Astrocyte (in vitro differentiated cells and primary cell): ENCODE results near the gene ADAMTS17. TPM values are rescaled to one million over a fixed set of nuclear protein-coding genes. Genes with fewer than 3 reads are reported as not detected.

Experiments used
- DNase-seq: peaks from one replicate; pipeline ENCODE4 v3.0.0-alpha.2; 2010; ENCODE audit warnings: low read depth
- FAIRE-seq: peaks from 2 replicates; lab custom pipeline; 2011; peaks lifted over from hg19 to GRCh38; lab: Jason Lieb, UNC
- H2AFZ ChIP-seq: 2 replicates; pipeline ENCODE4 v1.6.0; 2012; ENCODE audit warnings: low read depth, low read length, inconsistent platforms
- H3K27ac ChIP-seq: 2 replicates; pipeline ENCODE4 v1.5.1; 2011; ENCODE audit warnings: low read depth, low read length, inconsistent platforms
- H3K27me3 ChIP-seq: 2 replicates; pipeline ENCODE4 v1.6.0; 2011; ENCODE audit warnings: low read length, inconsistent platforms; ENCODE audit not compliant: insufficient read depth
- H3K36me3 ChIP-seq: 2 replicates; pipeline ENCODE4 v1.5.1; 2011; ENCODE audit warnings: low read length, inconsistent platforms; ENCODE audit not compliant: insufficient read depth
- H3K4me1 ChIP-seq: 2 replicates; pipeline ENCODE4 v1.5.1; 2011; ENCODE audit warnings: low read length, inconsistent platforms; ENCODE audit not compliant: insufficient read depth
- H3K4me2 ChIP-seq: 2 replicates; pipeline ENCODE4 v1.6.0; 2012; ENCODE audit warnings: low read length, inconsistent platforms
- H3K4me3 ChIP-seq: 2 replicates; pipeline ENCODE4 v1.5.1; 2011; ENCODE audit warnings: low read depth, mild to moderate bottlenecking, low read length, inconsistent platforms; ENCODE audit not compliant: insufficient read depth
- H3K79me2 ChIP-seq: 2 replicates; pipeline ENCODE4 v1.6.0; 2012; ENCODE audit warnings: mild to moderate bottlenecking, low read length, inconsistent platforms; ENCODE audit not compliant: insufficient read depth
- H3K9ac ChIP-seq: 2 replicates; pipeline ENCODE4 v1.6.0; 2012; ENCODE audit warnings: mild to moderate bottlenecking, low read length, inconsistent platforms
- H3K9me3 ChIP-seq: 2 replicates; pipeline ENCODE4 v1.5.1; 2012; ENCODE audit warnings: low read depth, mild to moderate bottlenecking, low read length, inconsistent platforms; ENCODE audit not compliant: insufficient read depth
- H4K20me1 ChIP-seq: 2 replicates; pipeline ENCODE4 v1.6.0; 2012; ENCODE audit warnings: low read length, inconsistent platforms; ENCODE audit not compliant: insufficient read depth
- H3K27ac Mint-ChIP-seq: one replicate; pipeline ENCODE4 v1.8.0; 2021; ENCODE audit warnings: mild to moderate bottlenecking, mixed read lengths; ENCODE audit not compliant: unreplicated experiment
- H3K27me3 Mint-ChIP-seq: one replicate; pipeline ENCODE4 v1.8.0; 2021; ENCODE audit warnings: low read depth, mixed read lengths; ENCODE audit not compliant: unreplicated experiment
- H3K36me3 Mint-ChIP-seq: one replicate; pipeline ENCODE4 v1.8.0; 2021; ENCODE audit warnings: low read depth, mixed read lengths; ENCODE audit not compliant: unreplicated experiment
- H3K4me1 Mint-ChIP-seq: one replicate; pipeline ENCODE4 v1.8.0; 2021; ENCODE audit warnings: low read depth, mixed read lengths; ENCODE audit not compliant: unreplicated experiment
- H3K4me3 Mint-ChIP-seq: one replicate; pipeline ENCODE4 v1.8.0; 2021; ENCODE audit warnings: mild to moderate bottlenecking, moderate library complexity, mixed read lengths; ENCODE audit not compliant: unreplicated experiment
- H3K9me3 Mint-ChIP-seq: one replicate; pipeline ENCODE4 v1.8.0; 2021; ENCODE audit warnings: mild to moderate bottlenecking, mixed read lengths; ENCODE audit not compliant: unreplicated experiment
- EZH2 ChIP-seq: IDR thresholded peaks from 2 replicates; pipeline ENCODE4 v1.6.1; 2012; ENCODE audit warnings: mild to moderate bottlenecking, low read length, inconsistent platforms; ENCODE audit not compliant: insufficient read depth
- total RNA-seq: library from RNA; stranded (reverse); gene quantifications from 2 replicates; pipeline ENCODE4 v1.2.1, GENCODE V29; 2021
- TF ChIP-seq, protein P1 (sequence below): IDR thresholded peaks from 2 replicates; pipeline ENCODE4 v1.5.1; 2011; ENCODE audit warnings: low read depth, mild to moderate bottlenecking, inconsistent platforms, low read length, moderate library complexity; ENCODE audit not compliant: insufficient read depth

Gene ADAMTS17
- total RNA-seq, 1 donor from 2014 or later: 0.27 TPM

DNA sequence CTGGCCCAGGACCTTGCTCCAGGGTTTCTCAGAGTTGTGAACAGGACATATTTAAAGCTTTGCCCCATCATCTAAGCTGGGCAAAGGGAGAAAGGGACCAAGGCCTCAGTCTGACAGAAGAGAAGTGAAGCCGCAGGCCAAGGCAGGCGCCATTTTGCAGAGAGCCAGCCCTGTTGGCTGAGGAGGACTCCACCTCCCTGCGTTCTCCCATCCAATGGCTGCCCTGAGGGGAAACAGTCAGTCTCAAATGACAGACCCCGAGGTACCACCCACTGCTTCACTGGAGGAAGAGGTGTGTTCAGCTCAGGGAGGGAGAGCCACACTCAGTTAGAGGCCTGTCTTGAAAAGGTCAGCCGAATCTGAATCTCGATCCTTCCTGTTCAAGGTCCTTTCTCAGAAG is 86.1 kb downstream of the ADAMTS17 start:
- Histone ChIP-seq H3K9ac (no peak overlapping the region), H3K4me1 (no peaks in the 10 kb centered on the region), H3K36me3 (no peaks in the 10 kb centered on the region), H3K79me2 (no peaks in the 10 kb centered on the region), H2AFZ (no peak overlapping the region), H3K27me3 (no peaks in the 10 kb centered on the region), H3K4me2 (no peak overlapping the region), H4K20me1 (no peaks in the 10 kb centered on the region), H3K9me3 (no peaks in the 10 kb centered on the region), H3K27ac (no peak overlapping the region), H3K4me3 (no peak overlapping the region)
- Mint-ChIP-seq H3K4me1 (no peaks in the 10 kb centered on the region), H3K27me3 (peaks cover 12% of the 10 kb centered on the region), H3K36me3 (no peaks in the 10 kb centered on the region), H3K4me3 (no peak overlapping the region), H3K9me3 (peaks cover 5% of the 10 kb centered on the region), H3K27ac (no peak overlapping the region)
- TF ChIP-seq EZH2: no peak
- TF ChIP-seq, protein P1, sequence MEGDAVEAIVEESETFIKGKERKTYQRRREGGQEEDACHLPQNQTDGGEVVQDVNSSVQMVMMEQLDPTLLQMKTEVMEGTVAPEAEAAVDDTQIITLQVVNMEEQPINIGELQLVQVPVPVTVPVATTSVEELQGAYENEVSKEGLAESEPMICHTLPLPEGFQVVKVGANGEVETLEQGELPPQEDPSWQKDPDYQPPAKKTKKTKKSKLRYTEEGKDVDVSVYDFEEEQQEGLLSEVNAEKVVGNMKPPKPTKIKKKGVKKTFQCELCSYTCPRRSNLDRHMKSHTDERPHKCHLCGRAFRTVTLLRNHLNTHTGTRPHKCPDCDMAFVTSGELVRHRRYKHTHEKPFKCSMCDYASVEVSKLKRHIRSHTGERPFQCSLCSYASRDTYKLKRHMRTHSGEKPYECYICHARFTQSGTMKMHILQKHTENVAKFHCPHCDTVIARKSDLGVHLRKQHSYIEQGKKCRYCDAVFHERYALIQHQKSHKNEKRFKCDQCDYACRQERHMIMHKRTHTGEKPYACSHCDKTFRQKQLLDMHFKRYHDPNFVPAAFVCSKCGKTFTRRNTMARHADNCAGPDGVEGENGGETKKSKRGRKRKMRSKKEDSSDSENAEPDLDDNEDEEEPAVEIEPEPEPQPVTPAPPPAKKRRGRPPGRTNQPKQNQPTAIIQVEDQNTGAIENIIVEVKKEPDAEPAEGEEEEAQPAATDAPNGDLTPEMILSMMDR: no peak
- FAIRE-seq (no peak), DNase-seq (no peak)

DNA sequence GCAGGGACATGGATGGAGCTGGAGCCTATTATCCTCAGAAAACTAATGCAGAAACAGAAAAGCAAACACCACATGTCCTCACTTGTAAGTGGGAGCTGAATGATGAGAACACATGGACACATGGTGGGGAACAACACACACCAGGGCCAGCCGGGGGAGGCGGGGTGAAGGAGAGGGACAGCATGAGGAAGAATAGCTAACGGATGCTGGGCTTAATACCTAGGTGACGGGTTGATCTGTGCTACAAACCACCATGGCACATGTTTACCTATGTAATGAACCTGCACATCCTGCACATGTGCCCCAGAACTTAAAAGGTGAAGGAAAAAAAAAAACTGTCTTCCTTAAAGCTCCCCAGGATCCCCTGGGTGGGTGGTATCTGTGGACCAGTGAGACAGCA is 87.1 kb downstream of the ADAMTS17 start:
- H4K20me1 ChIP-seq: no peaks in the 10 kb centered on the region
- no peak overlapping the region for H2AFZ ChIP-seq

GRCh38 chr15:100254285-100254684 is 87.5 kb downstream of the ADAMTS17 start:
- Histone ChIP-seq H3K36me3 (no peaks in the 10 kb centered on the region), H3K27ac (no peak overlapping the region), H3K9me3 (no peaks in the 10 kb centered on the region), H3K79me2 (no peaks in the 10 kb centered on the region), H4K20me1 (no peaks in the 10 kb centered on the region), H3K27me3 (no peaks in the 10 kb centered on the region), H3K4me1 (no peaks in the 10 kb centered on the region), H3K4me3 (no peak overlapping the region), H2AFZ (no peak overlapping the region), H3K9ac (no peak overlapping the region), H3K4me2 (no peak overlapping the region)
- Mint-ChIP-seq H3K36me3 (no peaks in the 10 kb centered on the region), H3K9me3 (peaks cover 5% of the 10 kb centered on the region), H3K27me3 (peaks cover 12% of the 10 kb centered on the region), H3K4me3 (no peak overlapping the region), H3K4me1 (no peaks in the 10 kb centered on the region), H3K27ac (no peak overlapping the region)
- FAIRE-seq (no peak), DNase-seq (no peak)
- TF ChIP-seq, protein P1: no peak
- TF ChIP-seq EZH2: no peak

More for the DNA sequence above, 87.1 kb downstream of the ADAMTS17 start:
- Histone ChIP-seq H3K4me1 (no peaks in the 10 kb centered on the region), H3K36me3 (no peaks in the 10 kb centered on the region), H3K4me3 (no peak overlapping the region), H3K9me3 (no peaks in the 10 kb centered on the region), H3K4me2 (no peak overlapping the region), H3K79me2 (no peaks in the 10 kb centered on the region), H3K9ac (no peak overlapping the region), H3K27me3 (no peaks in the 10 kb centered on the region), H3K27ac (no peak overlapping the region)
- Mint-ChIP-seq H3K4me3 (no peak overlapping the region), H3K27ac (no peak overlapping the region), H3K36me3 (no peaks in the 10 kb centered on the region), H3K4me1 (no peaks in the 10 kb centered on the region), H3K27me3 (peaks cover 12% of the 10 kb centered on the region), H3K9me3 (peaks cover 5% of the 10 kb centered on the region)
- no peak for DNase-seq
- FAIRE-seq: no peak
- TF ChIP-seq, protein P1: no peak
- no peak for TF ChIP-seq EZH2
